HG02642 (cell line): ENCODE data around the gene COL4A2.
A peak's percentile ranks its signal among the peaks of the same experiment; 100 is the strongest.
"Not testable (repeated sequence)": the region's sequence is repeated elsewhere in the genome, so short reads cannot be mapped to it uniquely, and the experiment has no call there.

Experiments
- ATAC-seq: cut with Tn5 transposase; IDR thresholded peaks from one replicate; pipeline ENCODE4 v1.9.1; 2021; ENCODE audit warnings: mild to moderate bottlenecking; ENCODE audit not compliant: unreplicated experiment, poor library complexity

Gene COL4A2

DNA sequence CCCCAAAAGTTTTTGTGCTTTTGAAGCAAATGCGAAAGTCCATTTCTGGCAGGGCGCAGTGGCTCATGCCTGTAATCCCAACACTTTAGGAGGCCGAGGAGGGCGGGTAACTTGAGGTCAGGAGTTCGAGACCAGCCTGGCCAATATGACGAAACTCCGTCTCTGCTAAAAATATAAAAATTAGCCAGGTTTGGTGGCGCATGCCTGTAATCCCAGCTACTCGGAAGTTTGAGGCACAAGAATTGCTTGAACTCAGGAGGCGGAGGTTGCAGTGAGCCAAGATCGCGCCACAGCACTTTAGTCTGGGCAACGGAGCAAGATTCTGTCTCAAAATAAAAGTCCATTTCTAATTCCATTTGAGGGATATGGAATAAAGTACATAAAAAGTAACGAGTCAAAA, 88.5 kb downstream of the COL4A2 start:
- not testable (repeated sequence) for ATAC-seq

DNA sequence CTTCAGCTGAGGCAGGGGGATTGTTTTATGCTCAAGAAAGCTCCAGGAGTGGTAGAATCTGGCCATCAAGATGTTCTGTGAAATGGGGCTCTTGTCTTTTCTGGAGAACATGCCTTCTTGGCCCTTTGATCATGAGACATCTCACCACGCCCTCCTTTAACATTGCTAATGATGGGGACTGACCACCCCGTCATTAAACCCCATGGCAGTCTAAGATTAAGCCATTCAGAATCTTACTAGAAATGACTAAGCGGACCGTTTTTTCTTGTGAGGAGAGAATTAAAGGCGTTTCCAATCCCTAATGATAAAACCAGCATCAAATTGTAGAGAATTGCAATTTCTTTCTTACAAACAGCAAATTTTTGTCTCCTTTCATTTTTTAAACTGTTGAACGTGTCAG, 89.4 kb downstream of the COL4A2 start:
- ATAC-seq: no peak

DNA sequence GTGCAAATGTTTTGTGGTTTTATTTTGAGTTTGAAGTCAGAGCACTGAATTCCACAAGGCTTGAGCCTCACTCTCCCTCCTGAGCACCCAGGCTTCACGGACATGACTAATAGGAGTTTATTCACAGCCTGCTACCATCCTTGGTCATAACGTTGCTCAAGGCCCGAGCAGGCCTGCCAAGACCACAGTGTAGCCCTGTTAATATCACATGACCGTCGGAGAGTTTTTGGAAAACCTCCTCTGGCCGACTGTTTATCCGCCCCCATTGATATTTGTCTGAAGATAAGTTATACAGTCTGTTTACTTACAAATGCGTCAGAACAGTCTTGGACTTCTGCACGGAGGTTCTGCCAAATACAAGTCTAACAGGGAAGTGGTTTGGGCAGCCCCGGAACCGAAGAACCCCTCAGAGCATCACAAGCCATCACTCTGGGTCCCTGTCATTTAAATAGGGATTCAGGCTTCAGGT, 89.9 kb downstream of the COL4A2 start:
- no peak for ATAC-seq

DNA sequence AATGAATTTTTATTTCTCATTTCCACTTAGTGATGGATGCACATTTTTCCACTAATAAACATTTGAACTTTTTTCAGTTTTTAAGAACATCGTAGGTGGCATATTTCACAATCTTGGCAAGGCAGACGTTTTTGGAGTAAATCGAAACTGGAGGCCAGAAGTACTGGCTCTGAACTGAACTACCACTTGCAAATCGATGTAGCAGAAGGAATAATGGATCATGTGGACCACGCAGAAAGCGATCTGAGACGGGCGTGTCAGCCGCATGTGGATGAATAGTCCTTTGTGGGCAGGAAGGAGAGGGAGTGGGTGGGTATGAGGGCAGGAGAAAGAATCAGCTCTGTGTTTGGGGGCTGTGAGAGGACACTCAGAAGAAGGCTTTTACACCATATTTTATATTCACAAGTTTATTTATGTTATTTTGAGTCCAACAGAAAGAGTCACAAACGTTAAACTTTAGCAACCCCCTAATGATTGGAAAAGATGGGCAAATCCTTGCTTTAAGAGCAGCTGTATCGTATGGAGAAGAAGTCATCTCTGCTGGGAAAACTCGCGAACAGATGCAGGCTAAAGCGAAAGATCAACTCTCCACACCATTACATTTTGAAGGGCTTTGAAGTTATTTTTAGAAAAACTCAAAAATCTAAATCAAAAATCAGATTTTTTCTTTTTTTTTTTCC, 90.5 kb downstream of the COL4A2 start:
- no peak for ATAC-seq

- no peak for ATAC-seq
Observed at GRCh38 chr13:110398564-110399507, 91.8 kb downstream of the COL4A2 start.

DNA sequence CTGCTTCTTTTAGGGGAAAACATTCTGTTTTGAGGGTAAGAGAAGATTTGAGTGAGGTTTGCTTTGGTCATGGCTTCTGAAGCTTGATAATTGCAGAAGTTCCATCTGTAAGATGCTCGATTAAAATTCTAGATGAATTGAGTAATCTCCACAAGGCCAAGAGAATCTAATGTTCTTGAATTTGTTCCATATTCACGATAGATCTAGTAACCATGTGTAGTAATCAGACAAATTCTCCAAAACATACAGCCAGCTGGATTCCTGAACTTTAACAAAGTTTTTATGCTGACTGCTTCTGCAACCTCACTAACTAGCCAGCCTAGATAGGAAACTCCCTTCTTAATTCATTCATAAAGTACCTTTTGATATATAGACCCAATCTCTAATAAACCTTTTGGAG, 92.7 kb downstream of the COL4A2 start:
- ATAC-seq: no peak

DNA sequence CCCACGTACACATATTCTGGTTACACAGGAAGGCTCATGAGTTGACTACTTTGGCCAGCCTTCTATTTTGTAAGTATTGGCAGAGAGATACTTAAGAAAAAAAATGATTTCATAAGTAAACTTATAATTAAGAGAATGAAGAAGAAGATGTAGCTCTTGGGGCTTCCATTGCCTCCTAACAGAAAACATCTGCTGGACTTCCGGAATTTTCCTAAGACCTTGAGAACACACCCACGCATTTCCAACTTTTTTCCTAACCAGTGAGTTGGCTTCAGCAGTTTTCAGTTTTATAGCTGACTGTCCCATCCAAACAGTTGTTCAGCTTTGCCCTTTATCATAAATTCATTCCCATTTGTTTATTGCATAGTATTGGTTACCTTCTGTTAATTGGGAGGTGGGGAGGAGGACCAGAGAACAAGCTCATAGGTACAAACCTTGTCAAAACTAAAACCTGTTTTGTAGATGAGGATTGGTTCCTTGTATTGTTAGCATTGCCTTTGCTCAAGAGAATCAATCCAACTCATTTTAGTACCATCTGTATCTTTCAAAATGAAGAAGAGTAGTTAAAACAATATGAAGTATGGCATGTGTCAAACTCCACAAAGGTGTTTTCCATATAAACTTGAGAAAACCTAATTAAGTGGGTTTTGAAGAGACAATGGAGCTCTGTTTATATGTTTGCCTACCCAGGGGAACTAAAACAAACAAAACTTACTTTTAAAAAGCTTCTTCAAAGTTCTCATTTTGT, 93.9 kb downstream of the COL4A2 start:
- no peak for ATAC-seq

- no peak for ATAC-seq
Observed at GRCh38 chr13:110402299-110403069, 95.4 kb downstream of the COL4A2 start.

GRCh38 chr13:110403315-110403714, 96.2 kb downstream of the COL4A2 start:
- ATAC-seq: no peak

DNA sequence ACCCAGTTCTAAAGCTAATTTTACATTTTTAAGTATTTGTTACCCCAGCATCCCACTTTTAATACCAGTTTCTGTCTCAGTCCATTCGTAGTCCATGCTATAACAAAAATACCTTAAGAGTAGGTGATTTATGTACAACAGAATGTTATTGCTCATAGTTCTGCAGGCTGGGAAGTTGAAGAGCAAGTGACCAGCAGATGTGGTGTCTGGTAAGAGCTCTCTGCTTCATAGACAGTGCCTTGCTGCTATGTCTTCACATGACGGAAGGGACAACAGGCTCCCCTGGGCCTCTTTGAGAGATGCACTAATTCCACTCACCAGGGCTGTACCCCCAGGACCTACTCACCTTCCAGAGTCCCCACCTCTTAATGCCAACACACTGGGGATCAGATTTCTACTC, 96.6 kb downstream of the COL4A2 start:
- no peak for ATAC-seq

- no peak for ATAC-seq
Observed at GRCh38 chr13:110404321-110404720, 97.2 kb downstream of the COL4A2 start.

DNA sequence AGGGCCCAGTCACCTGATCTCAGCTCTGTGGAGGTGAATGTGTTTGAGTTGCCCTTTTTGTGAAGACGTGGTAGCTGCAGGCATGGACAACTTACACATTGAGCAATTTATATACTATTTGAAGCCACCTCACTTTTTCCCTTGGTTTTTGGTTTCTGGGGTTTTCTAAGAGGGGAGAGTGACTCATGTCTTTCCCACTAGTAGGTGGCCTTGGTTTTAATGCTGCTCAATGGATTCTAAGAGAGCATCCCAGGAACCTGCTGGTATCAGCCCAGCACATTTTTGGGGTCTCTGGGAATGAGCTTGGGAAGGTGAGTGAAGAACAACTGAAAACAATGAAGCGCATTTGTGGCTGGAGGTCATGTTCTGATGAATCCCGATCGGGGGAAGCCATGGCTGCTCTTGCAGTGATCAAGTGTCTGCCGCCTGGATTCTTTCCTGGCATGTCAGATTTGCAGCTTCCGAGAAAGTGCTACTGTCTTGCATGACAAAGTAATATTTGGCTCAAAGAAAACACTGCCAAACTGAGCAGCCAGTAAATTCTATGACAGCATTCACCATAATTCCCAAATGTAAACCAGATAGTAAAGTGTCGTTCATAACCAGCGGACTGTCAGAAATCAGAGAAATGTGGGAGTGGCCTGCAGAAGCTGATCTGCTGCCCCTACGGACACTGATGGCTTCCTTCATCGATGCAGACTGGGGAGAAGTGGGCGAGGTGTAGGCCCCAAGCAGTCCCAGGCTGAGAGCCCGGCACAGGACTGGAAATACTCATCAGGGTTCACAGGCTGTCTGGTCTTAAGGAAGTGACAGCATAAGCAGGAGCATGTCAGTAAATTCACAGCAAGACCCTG, 98.7 kb downstream of the COL4A2 start:
- ATAC-seq: no peak

DNA sequence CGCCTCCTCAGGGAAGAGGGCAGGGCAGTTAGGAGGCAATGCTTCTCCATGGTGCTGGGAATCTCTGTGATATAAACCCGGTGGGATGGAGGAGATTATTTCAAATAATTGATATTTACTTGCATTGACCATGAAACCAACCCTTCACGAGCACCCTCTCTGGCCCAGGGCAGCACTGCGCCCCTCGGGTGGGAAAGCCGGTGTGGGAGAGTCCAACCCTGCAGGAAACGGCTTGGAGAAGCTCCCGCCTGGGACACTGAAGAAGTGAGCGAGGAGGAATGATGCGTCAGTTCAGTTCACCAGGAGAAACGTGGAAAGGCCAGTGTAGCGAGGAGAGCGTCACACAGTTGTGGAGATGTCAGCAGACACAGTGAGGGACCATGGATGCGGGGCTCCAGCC, 99.9 kb downstream of the COL4A2 start:
- no peak for ATAC-seq

DNA sequence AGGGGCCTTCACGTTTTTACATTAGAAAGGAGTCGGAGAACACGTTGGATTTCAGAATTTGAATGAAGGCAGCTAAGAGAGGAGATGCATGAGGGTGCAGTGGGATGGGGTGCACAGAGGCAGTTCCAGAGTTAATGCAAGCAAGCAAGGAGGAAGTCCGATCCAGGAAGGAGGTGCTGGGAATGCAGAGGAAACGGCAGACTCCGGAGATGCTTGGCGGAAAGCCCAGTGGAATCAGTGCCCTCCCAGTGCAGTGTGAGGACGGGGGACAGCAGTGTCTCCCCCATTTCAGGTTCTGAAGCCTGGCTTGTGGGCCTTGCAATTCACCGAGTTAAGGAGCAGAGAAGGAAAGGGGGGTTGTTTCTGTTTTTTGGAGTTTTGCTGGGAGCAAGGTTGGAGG, 100.4 kb downstream of the COL4A2 start:
- ATAC-seq: no peak

GRCh38 chr13:110408286-110408685, 101.2 kb downstream of the COL4A2 start:
- ATAC-seq: no peak

DNA sequence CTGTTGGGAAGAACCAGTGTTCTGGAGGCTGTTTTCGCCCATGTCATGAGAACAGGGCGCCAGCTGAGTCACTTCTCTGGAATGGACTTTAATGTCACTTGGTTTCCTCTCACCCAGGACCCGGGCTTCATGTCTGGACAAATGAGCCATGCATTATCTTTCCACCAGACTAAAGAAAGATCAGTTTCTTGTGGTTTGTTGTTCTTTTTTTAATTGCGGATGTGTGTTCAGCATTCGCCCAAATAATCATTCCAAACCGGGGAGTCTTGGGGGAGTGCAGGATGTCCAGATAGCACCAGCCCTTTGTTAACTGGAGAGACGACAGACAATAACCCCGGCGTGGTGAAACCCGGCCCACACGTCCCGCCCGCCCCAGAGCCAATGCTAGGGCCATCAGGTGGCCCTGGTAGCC, 102.5 kb downstream of the COL4A2 start:
- no peak for ATAC-seq

DNA sequence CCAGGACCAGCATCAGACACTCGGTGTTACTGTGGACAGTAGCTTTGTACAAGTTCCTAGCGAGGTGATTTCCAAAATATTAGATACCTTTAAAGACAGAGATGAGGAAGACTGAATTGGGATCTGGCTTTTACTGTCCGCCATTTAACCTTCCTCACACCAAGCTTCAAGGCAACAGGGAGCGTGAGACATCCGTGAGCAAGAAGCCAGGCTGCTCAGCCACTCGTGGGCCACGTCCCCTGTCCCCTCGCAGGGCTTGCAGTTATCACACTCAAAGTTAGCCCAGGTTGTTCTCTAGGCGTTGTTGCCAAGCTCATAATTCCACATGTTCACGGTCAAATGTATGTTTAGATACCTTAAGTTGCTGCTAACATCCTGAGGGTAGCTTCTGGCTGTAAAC, 102.9 kb downstream of the COL4A2 start:
- ATAC-seq: no peak

DNA sequence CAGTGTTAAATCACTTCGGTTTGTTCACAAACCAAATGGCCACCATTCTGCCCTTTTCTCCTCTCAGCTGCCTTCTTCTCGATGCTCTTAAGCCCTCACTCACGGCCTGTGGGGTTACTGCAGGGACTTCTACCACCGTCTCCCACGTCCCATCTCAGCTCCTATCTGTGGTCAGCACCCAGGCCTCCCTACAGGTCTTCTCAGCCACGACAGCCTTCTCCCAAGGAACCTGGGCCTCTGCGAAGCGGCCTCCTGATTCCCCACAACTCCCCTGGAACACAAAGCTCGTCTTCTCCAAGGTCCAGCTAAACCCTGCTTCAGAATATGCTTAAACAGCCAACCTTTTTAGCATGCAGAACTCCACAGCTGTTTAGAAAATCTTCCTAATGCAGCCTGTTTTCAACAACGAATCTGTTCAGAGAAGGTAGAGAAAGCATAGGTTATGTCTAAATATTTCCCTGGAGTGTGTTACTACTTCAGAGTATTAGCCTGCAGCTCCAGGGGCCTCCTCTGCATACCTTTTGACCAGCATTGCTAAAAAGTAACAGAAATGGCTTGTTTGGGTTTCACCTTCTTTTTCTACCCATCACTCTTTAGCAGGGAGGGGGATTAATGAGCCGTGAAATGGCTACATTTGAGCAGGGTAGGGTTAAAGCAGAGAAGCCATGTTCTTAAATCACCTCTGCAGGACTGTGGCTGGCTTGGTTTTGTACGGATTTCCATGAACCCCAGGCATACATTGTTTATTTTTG, 104.0 kb downstream of the COL4A2 start:
- no peak for ATAC-seq

- peak; percentile 9 for ATAC-seq
Observed at GRCh38 chr13:110411688-110412059, 104.6 kb downstream of the COL4A2 start.
